Panc1 (cell line): ENCODE measurements around the gene INTS2.

Experiments used
- CTCF ChIP-seq: fragments of 450-650 bp; IDR thresholded peaks from 2 replicates; pipeline ENCODE4 v1.5.1; 2017; ENCODE audit warnings: mild to moderate bottlenecking
- POLR2AphosphoS5 ChIP-seq: IDR thresholded peaks from 2 replicates; pipeline ENCODE4 v1.6.1; 2012; ENCODE audit warnings: mild to moderate bottlenecking, low read depth, low read length, moderate library complexity
- REST ChIP-seq, 2 experiments: IDR thresholded peaks; 2 replicates each; pipeline ENCODE4 v1.6.1; 2011 to 2012; ENCODE audit warnings: low read depth in 2 of 2, control low read depth in 1 of 2, low read length in 1 of 2, mild to moderate bottlenecking in 1 of 2, moderate library complexity in 1 of 2; ENCODE audit not compliant: insufficient read depth in 1 of 2
- SIN3A ChIP-seq: IDR thresholded peaks from 2 replicates; pipeline ENCODE4 v1.6.1; 2012; ENCODE audit warnings: low read depth, mild to moderate bottlenecking, low read length, moderate library complexity, borderline replicate concordance; ENCODE audit not compliant: insufficient read depth

- TF ChIP-seq CTCF (no peak), SIN3A (no peak), REST (IDR thresholded peaks at IDR 0.05; ENCODE audit: insufficient read depth in 1 of 2, low read depth in 2 of 2, low read length in 1 of 2) (no peak), POLR2AphosphoS5 (no peak)
Observed at GRCh38 chr17:61943117-61943516, 15.3 kb upstream of the INTS2 start.
